ENCODE data around the gene RPL36. TPM values are rescaled to one million over a fixed set of nuclear protein-coding genes. Genes with fewer than 3 reads are reported as not detected.

Gene RPL36
- total and polyA plus RNA-seq, 2 of the 8 experiments (the other 6 are each of a cell fraction or from before 2014, with no cell fraction given) = 951 to 1,075 TPM

GRCh38 chr19:5641171-5641570, 48.9 kb upstream of the RPL36 start:
- no peak for DNase-seq (ENCODE audit: low read depth in 1 of 2, low spot score in 2 of 2)
- Histone ChIP-seq H3K14ac (ENCODE audit: insufficient read length) (no peak overlapping the region), H4K5ac (ENCODE audit: insufficient read length, low read depth, low read length) (no peak overlapping the region), H2BK12ac (ENCODE audit: low read depth, low read length) (no peak overlapping the region), H3K4me3 (ENCODE audit: extremely low read depth in 1 of 4, insufficient read depth in 2 of 4, low read depth in 3 of 4, low read length in 4 of 4) (no peak overlapping the region), H3K4me2 (ENCODE audit: insufficient read depth in 1 of 2, low read depth in 2 of 2, low read length in 2 of 2) (no peak overlapping the region), H3K4me1 (replicated peaks in 1 of 4; ENCODE audit: control insufficient read depth in 3 of 4, insufficient read depth in 4 of 4, low read length in 3 of 4) (no peaks in the 10 kb centered on the region), H2BK5ac (ENCODE audit: low read depth, low read length) (no peak overlapping the region), H3K23me2 (ENCODE audit: low read depth, low read length) (no peaks in the 10 kb centered on the region), H2BK15ac (ENCODE audit: low read length) (no peak overlapping the region), H3K79me1 (ENCODE audit: low read depth, low read length) (peaks cover 9% of the 10 kb centered on the region), H2AK5ac (ENCODE audit: low read depth, low read length) (no peak overlapping the region), H3K9ac (replicated peaks in 1 of 4; ENCODE audit: extremely low read depth in 1 of 4, low read depth in 3 of 4, low read length in 3 of 4) (no peak overlapping the region), H3K4ac (replicated peaks; ENCODE audit: insufficient read length, low read depth, low read length) (no peak overlapping the region), H4K8ac (ENCODE audit: extremely low read depth, insufficient read depth, low read length) (no peak overlapping the region), H2AFZ (ENCODE audit: low read length) (no peak overlapping the region), H3K23ac (ENCODE audit: insufficient read length) (no peak overlapping the region), H2BK120ac (replicated peaks; ENCODE audit: low read depth, low read length) (no peak overlapping the region), H3K79me2 (ENCODE audit: control insufficient read depth in 1 of 2, insufficient read depth in 2 of 2, low read length in 2 of 2) (peaks cover 3 to 89% of the 10 kb centered on the region in 2 experiments), H4K91ac (replicated peaks; ENCODE audit: insufficient read length, low read length) (no peak overlapping the region), H3K18ac (ENCODE audit: extremely low read depth, low read length) (no peak overlapping the region), H3K27ac (ENCODE audit: low read depth, low read length) (no peak overlapping the region), H3K27me3 (replicated peaks in 1 of 4; ENCODE audit: control insufficient read depth in 3 of 4, extremely low read depth in 1 of 4, insufficient read depth in 3 of 4, low read length in 3 of 4) (no peaks in the 10 kb centered on the region), H3K36me3 (ENCODE audit: control insufficient read depth in 2 of 4, insufficient read depth in 4 of 4, low read length in 3 of 4) (peaks cover 9 to 49% (median 37%) of the 10 kb centered on the region in 4 experiments), H3K9me3 (ENCODE audit: insufficient read depth in 2 of 2, low read depth in 1 of 2, low read length in 1 of 2) (no peaks in the 10 kb centered on the region), H3K56ac (replicated peaks; ENCODE audit: insufficient read length, low read depth, low read length) (no peak overlapping the region), H4K20me1 (replicated peaks in 1 of 2; ENCODE audit: control insufficient read depth in 1 of 2, insufficient read depth in 2 of 2, low read length in 2 of 2) (peaks cover 20 to 21% of the 10 kb centered on the region in 2 experiments), H2BK20ac (ENCODE audit: low read length) (no peak overlapping the region)
- CTCF ChIA-PET (ENCODE audit: partially characterized antibody) = interaction anchor here (1.3 kb wide), 1 partner anchor 48 kb away, joined by 3 read pairs; the partner anchor contains the start of gene RPL36
- 92% methylated on average over 4 of the region's 4 CpGs; no CpG with 5 or more reads in 1 of the 2 experiments for WGBS, 2 experiments (ENCODE audit: extremely low coverage in 1 of 2, insufficient coverage in 1 of 2, insufficient read length in 1 of 2, insufficient replicate concordance in 2 of 2, low coverage in 1 of 2, low lambda C conversion rate in 2 of 2, missing lambda C conversion rate in 1 of 2)
- no peak for FAIRE-seq
- POLR2A ChIA-PET (ENCODE audit: partially characterized antibody) = interaction anchor here (0.7 to 0.9 kb wide), 2 partner anchors 14 to 18 kb away, joined by 3 read pairs; partner anchors contain the start of genes SAFB and SAFB2
- no peak for TF ChIP-seq SUZ12 (IDR thresholded peaks at IDR 0.05; ENCODE audit: low read length)
- no peak for TF ChIP-seq CHD1 (IDR thresholded peaks at IDR 0.05; ENCODE audit: low read depth, low read length)
- TF ChIP-seq PHF8 (conservative IDR thresholded peaks at IDR 0.05; ENCODE audit: low read depth, low read length) = no peak
- no peak for TF ChIP-seq HDAC2 (IDR thresholded peaks at IDR 0.05; ENCODE audit: borderline replicate concordance in 1 of 2, low read depth in 2 of 2, low read length in 2 of 2)
- TF ChIP-seq EP300 (IDR thresholded peaks at IDR 0.05; ENCODE audit: borderline replicate concordance in 1 of 2, low read depth in 2 of 2, low read length in 2 of 2) = no peak
- TF ChIP-seq CTCF (IDR thresholded peaks at IDR 0.05; ENCODE audit: control extremely low read depth in 1 of 3, insufficient read depth in 1 of 3, low read depth in 1 of 3, low read length in 3 of 3) = no peak
- TF ChIP-seq RAD21 (IDR thresholded peaks at IDR 0.05 in 1 of 2, conservative IDR thresholded peaks at IDR 0.05 in 1 of 2; ENCODE audit: low read depth in 2 of 2, low read length in 2 of 2) = no peak
- TF ChIP-seq SIRT6 (IDR thresholded peaks at IDR 0.05; ENCODE audit: low read length) = no peak
- TF ChIP-seq, protein P1, sequence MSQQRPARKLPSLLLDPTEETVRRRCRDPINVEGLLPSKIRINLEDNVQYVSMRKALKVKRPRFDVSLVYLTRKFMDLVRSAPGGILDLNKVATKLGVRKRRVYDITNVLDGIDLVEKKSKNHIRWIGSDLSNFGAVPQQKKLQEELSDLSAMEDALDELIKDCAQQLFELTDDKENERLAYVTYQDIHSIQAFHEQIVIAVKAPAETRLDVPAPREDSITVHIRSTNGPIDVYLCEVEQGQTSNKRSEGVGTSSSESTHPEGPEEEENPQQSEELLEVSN (IDR thresholded peaks at IDR 0.05) = no peak
